LHCN-M2 (cell line): Measurements from ENCODE around the gene STAC3. TPM values are rescaled to one million over a fixed set of nuclear protein-coding genes. Genes with fewer than 3 reads are reported as not detected.

Source experiments
- DNase-seq: peaks from one replicate; pipeline ENCODE4 v3.0.0-alpha.2; 2012; ENCODE audit warnings: low read depth
- total RNA-seq: library from RNA; depleted of rRNA; stranded (reverse); fragments of >200 nt; gene quantifications from 2 replicates; pipeline ENCODE4 v1.2.3, GENCODE V29; 2014

The STAC3 gene
- total RNA-seq, 1 experiment from 2014 or later = 29.8 TPM

- no peak for DNase-seq
These were observed 3.7 kb upstream of the STAC3 start for GRCh38 chr12:57254506-57255280.

GRCh38 chr12:57250541-57250940 is 446 bp downstream of the STAC3 start:
- DNase-seq = no peak

- no peak for DNase-seq
These were observed 1.8 kb downstream of the STAC3 start for GRCh38 chr12:57248934-57249742.

GRCh38 chr12:57247041-57247440 is 3.9 kb downstream of the STAC3 start:
- DNase-seq = no peak

- DNase-seq = no peak
These were observed 6.7 kb downstream of the STAC3 start for GRCh38 chr12:57244312-57244696.

- DNase-seq = no peak
These were observed 7.3 kb downstream of the STAC3 start for GRCh38 chr12:57243521-57244311.

GRCh38 chr12:57242691-57243454 is 8.1 kb downstream of the STAC3 start:
- DNase-seq = no peak

- DNase-seq = no peak
These were observed 8.7 kb downstream of the STAC3 start for GRCh38 chr12:57242329-57242690.

- DNase-seq = no peak
These were observed 9.3 kb downstream of the STAC3 start for GRCh38 chr12:57241402-57242310.

- no peak for DNase-seq
These were observed 10.0 kb downstream of the STAC3 start for GRCh38 chr12:57240926-57241401.

GRCh38 chr12:57240066-57240921 is 10.7 kb downstream of the STAC3 start:
- peak; percentile 60 for DNase-seq

GRCh38 chr12:57239587-57240065 is 11.4 kb downstream of the STAC3 start:
- DNase-seq = no peak

- DNase-seq = peak; percentile 81
These were observed 12.0 kb downstream of the STAC3 start for GRCh38 chr12:57238854-57239554.

- DNase-seq = no peak
These were observed 12.8 kb downstream of the STAC3 start for GRCh38 chr12:57237932-57238853.

GRCh38 chr12:57237596-57237931 is 13.4 kb downstream of the STAC3 start:
- no peak for DNase-seq

- DNase-seq = no peak
These were observed 13.9 kb downstream of the STAC3 start for GRCh38 chr12:57236925-57237595.
